ENCODE results near the gene GSX1.

Gene GSX1

DNA sequence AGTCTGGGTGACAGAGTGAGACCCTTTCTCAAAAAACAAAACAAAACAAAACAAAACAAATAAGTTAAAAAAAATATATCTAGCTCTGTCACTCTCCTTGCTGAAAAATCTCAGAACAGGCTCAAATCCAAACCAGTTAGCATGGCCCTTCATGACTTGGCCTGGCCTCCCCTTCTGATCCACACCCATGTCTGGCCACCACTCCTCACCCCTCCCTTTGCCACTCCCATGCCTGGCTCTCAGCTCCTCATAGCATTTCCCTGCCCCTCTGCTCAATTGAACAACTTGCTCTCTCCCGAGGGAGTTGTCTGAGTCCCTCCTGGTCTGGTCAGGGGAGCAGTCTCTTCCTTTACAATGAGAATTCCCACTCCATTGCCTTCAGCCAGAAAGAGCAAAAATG is 4.0 kb upstream of the GSX1 start:
- Histone ChIP-seq H3K27ac (ENCODE audit: low read length) (no peak overlapping the region), H3K36me3 (replicated peaks; ENCODE audit: low read depth, low read length) (no peaks in the 10 kb centered on the region), H3K9ac (ENCODE audit: low read length) (no peak overlapping the region), H3K4me3 (ENCODE audit: low read length) (no peak overlapping the region), H3K27me3 (ENCODE audit: low read depth, low read length) (no peaks in the 10 kb centered on the region), H3K9me3 (ENCODE audit: insufficient read depth, low read length) (no peaks in the 10 kb centered on the region), H3K4me1 (ENCODE audit: low read length) (peaks cover 15% of the 10 kb centered on the region), H2AFZ (ENCODE audit: low read depth, low read length) (peak overlapping the region; percentile 82; the same call in 1 of the 2 replicates), H3K4me2 (ENCODE audit: low read length) (no peak overlapping the region), H3K79me2 (ENCODE audit: low read length) (no peaks in the 10 kb centered on the region), H4K20me1 (ENCODE audit: insufficient read depth, low read length) (no peaks in the 10 kb centered on the region)
- TF ChIP-seq, protein P1, sequence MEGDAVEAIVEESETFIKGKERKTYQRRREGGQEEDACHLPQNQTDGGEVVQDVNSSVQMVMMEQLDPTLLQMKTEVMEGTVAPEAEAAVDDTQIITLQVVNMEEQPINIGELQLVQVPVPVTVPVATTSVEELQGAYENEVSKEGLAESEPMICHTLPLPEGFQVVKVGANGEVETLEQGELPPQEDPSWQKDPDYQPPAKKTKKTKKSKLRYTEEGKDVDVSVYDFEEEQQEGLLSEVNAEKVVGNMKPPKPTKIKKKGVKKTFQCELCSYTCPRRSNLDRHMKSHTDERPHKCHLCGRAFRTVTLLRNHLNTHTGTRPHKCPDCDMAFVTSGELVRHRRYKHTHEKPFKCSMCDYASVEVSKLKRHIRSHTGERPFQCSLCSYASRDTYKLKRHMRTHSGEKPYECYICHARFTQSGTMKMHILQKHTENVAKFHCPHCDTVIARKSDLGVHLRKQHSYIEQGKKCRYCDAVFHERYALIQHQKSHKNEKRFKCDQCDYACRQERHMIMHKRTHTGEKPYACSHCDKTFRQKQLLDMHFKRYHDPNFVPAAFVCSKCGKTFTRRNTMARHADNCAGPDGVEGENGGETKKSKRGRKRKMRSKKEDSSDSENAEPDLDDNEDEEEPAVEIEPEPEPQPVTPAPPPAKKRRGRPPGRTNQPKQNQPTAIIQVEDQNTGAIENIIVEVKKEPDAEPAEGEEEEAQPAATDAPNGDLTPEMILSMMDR (IDR thresholded peaks at IDR 0.05; ENCODE audit: low read depth, low read length) = no peak
- TF ChIP-seq EZH2phosphoT487 (IDR thresholded peaks at IDR 0.05; ENCODE audit: low read depth) = no peak

GRCh38 chr13:27789153-27789494 is 3.2 kb upstream of the GSX1 start:
- Histone ChIP-seq H3K4me3 (ENCODE audit: low read length) (peak overlapping the region; percentile 74), H3K79me2 (ENCODE audit: low read length) (no peaks in the 10 kb centered on the region), H4K20me1 (ENCODE audit: insufficient read depth, low read length) (no peaks in the 10 kb centered on the region), H2AFZ (ENCODE audit: low read depth, low read length) (peak overlapping the region; percentile 82), H3K9me3 (ENCODE audit: insufficient read depth, low read length) (no peaks in the 10 kb centered on the region), H3K4me2 (ENCODE audit: low read length) (peak overlapping the region; percentile 74), H3K4me1 (ENCODE audit: low read length) (peaks cover 15% of the 10 kb centered on the region), H3K27me3 (ENCODE audit: low read depth, low read length) (no peaks in the 10 kb centered on the region), H3K27ac (ENCODE audit: low read length) (peak overlapping the region; percentile 36), H3K9ac (ENCODE audit: low read length) (peak overlapping the region; percentile 72), H3K36me3 (replicated peaks; ENCODE audit: low read depth, low read length) (no peaks in the 10 kb centered on the region)
- TF ChIP-seq, protein P1 (IDR thresholded peaks at IDR 0.05; ENCODE audit: low read depth, low read length) = no peak
- TF ChIP-seq EZH2phosphoT487 (IDR thresholded peaks at IDR 0.05; ENCODE audit: low read depth) = no peak

- H3K9ac ChIP-seq (ENCODE audit: low read length) = peak overlapping the region; percentile 72
- H3K9me3 ChIP-seq (ENCODE audit: insufficient read depth, low read length) = no peaks in the 10 kb centered on the region
- H3K4me1 ChIP-seq (ENCODE audit: low read length) = peaks cover 15% of the 10 kb centered on the region
- no peaks in the 10 kb centered on the region for H4K20me1 ChIP-seq (ENCODE audit: insufficient read depth, low read length)
- H2AFZ ChIP-seq (ENCODE audit: low read depth, low read length) = peak overlapping the region; percentile 82
- H3K79me2 ChIP-seq (ENCODE audit: low read length) = no peaks in the 10 kb centered on the region
- no peaks in the 10 kb centered on the region for H3K36me3 ChIP-seq (replicated peaks; ENCODE audit: low read depth, low read length)
- TF ChIP-seq, protein P1 (IDR thresholded peaks at IDR 0.05; ENCODE audit: low read depth, low read length) = no peak
- no peak for TF ChIP-seq EZH2phosphoT487 (IDR thresholded peaks at IDR 0.05; ENCODE audit: low read depth)
- H3K27me3 ChIP-seq (ENCODE audit: low read depth, low read length) = no peaks in the 10 kb centered on the region
- peak overlapping the region; percentile 74 for H3K4me3 ChIP-seq (ENCODE audit: low read length)
- peak overlapping the region; percentile 36 for H3K27ac ChIP-seq (ENCODE audit: low read length)
- H3K4me2 ChIP-seq (ENCODE audit: low read length) = peak overlapping the region; percentile 74
Observed at GRCh38 chr13:27789495-27790303, 2.6 kb upstream of the GSX1 start.

DNA sequence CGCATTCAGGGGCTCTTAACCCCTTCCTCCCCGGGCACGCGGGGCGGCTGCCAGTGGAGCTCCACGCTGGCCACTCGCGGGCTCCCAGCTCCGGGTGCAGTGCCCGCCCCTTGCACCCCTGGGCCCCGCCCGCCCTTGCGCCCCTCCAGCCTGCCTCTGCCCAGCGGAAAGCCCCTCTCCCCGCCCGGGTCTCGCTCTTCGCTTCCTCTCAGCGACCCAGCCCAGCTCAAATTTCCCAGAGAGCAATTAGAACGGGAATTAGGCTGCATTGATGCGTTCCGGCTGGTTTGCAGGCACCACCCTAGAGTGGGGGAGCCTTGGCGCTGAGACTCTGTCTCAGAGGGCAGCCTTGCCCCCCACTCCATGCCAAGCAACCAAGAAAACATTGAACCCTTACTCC is 1.8 kb upstream of the GSX1 start:
- H3K9me3 ChIP-seq (ENCODE audit: insufficient read depth, low read length) = no peaks in the 10 kb centered on the region
- no peaks in the 10 kb centered on the region for H3K27me3 ChIP-seq (ENCODE audit: low read depth, low read length)
- H3K4me2 ChIP-seq (ENCODE audit: low read length) = peak overlapping the region; percentile 74

More for the DNA sequence above, 1.8 kb upstream of the GSX1 start:
- Histone ChIP-seq H3K4me3 (ENCODE audit: low read length) (peak overlapping the region; percentile 74), H3K36me3 (replicated peaks; ENCODE audit: low read depth, low read length) (no peaks in the 10 kb centered on the region), H3K79me2 (ENCODE audit: low read length) (no peaks in the 10 kb centered on the region), H3K27ac (ENCODE audit: low read length) (no peak overlapping the region), H3K4me1 (ENCODE audit: low read length) (peaks cover 15% of the 10 kb centered on the region), H2AFZ (ENCODE audit: low read depth, low read length) (peak overlapping the region; percentile 83), H4K20me1 (ENCODE audit: insufficient read depth, low read length) (no peaks in the 10 kb centered on the region), H3K9ac (ENCODE audit: low read length) (peak overlapping the region; percentile 72)
- no peak for TF ChIP-seq EZH2phosphoT487 (IDR thresholded peaks at IDR 0.05; ENCODE audit: low read depth)
- TF ChIP-seq, protein P1 (IDR thresholded peaks at IDR 0.05; ENCODE audit: low read depth, low read length) = no peak

All from OCI-LY3 (cell line).